ENCODE measurements around the gene PCARE.

The PCARE gene

GRCh38 chr2:29071032-29071975 lies 3.0 kb downstream of the PCARE start:
- no peak for TF ChIP-seq ZNF416 (tag by site-specific recombination; IDR thresholded peaks at IDR 0.05)
- no peak for TF ChIP-seq TCF7L2 (IDR thresholded peaks at IDR 0.05; ENCODE audit: borderline replicate concordance, low read depth, low read length)
- no peak for TF ChIP-seq ZNF639 (tag by site-specific recombination; IDR thresholded peaks at IDR 0.05)
- no peak for TF ChIP-seq ZNF148 (tag by site-specific recombination; IDR thresholded peaks at IDR 0.05; ENCODE audit: borderline replicate concordance)
- TF ChIP-seq YY2 (tag by site-specific recombination; IDR thresholded peaks at IDR 0.05): no peak
- no peak for TF ChIP-seq ZNF555 (tag by site-specific recombination; conservative IDR thresholded peaks at IDR 0.05)
- TF ChIP-seq HOXC10 (CRISPR knock-in tag; IDR thresholded peaks at IDR 0.05): no peak
- TF ChIP-seq ZNF610 (tag by site-specific recombination; IDR thresholded peaks at IDR 0.05; ENCODE audit: borderline replicate concordance): no peak
- no peak for TF ChIP-seq ZNF26 (tag by site-specific recombination; IDR thresholded peaks at IDR 0.05)
- no peak for TF ChIP-seq ZNF549 (tag by site-specific recombination; IDR thresholded peaks at IDR 0.05)
- TF ChIP-seq IKZF3 (tag by site-specific recombination; IDR thresholded peaks at IDR 0.05): no peak
- no peak for TF ChIP-seq MYNN (tag by site-specific recombination; IDR thresholded peaks at IDR 0.05; ENCODE audit: borderline replicate concordance)
- TF ChIP-seq ZNF670 (tag by site-specific recombination; IDR thresholded peaks at IDR 0.05; ENCODE audit: low read depth): no peak
- TF ChIP-seq ZIC2 (tag by site-specific recombination; IDR thresholded peaks at IDR 0.05): no peak
- no peak overlapping the region for H3K4me3 ChIP-seq (ENCODE audit: low read depth, low read length)
- no peak overlapping the region for H3K27ac ChIP-seq (ENCODE audit: extremely low read depth, low read depth, low read length)
- no peaks in the 10 kb centered on the region for H3K36me3 ChIP-seq (ENCODE audit: control insufficient read depth in 2 of 2, insufficient read depth in 1 of 2, low read length in 2 of 2)
- POLR2A ChIA-PET: no interaction called here
- CTCF ChIA-PET: no interaction called here
- H3K4me1 ChIP-seq (ENCODE audit: control insufficient read depth, insufficient read depth, low read length): 0 out of 2 replicates have a peak, but pooled peaks cover 3% of the 10 kb centered on the region
- H3K9me3 ChIP-seq (ENCODE audit: control insufficient read depth, insufficient read depth, low read depth, low read length): no peaks in the 10 kb centered on the region

- Histone ChIP-seq H3K4me1 (ENCODE audit: control insufficient read depth, insufficient read depth, low read length) (0 out of 2 replicates have a peak, but pooled peaks cover 3% of the 10 kb centered on the region), H3K36me3 (ENCODE audit: control insufficient read depth in 2 of 2, insufficient read depth in 1 of 2, low read length in 2 of 2) (no peaks in the 10 kb centered on the region), H3K4me3 (ENCODE audit: low read depth, low read length) (no peak overlapping the region), H3K27ac (ENCODE audit: extremely low read depth, low read depth, low read length) (no peak overlapping the region), H3K9me3 (ENCODE audit: control insufficient read depth, insufficient read depth, low read depth, low read length) (no peaks in the 10 kb centered on the region)
- POLR2A ChIA-PET: no interaction called here
- CTCF ChIA-PET: interaction anchor here (0.5 kb wide), 1 partner anchor 16 kb away, joined by 3 read pairs; no protein-coding TSS in a partner anchor
- no peak for TF ChIP-seq ZNF692 (tag by site-specific recombination; IDR thresholded peaks at IDR 0.05)
- TF ChIP-seq SALL2 (tag by site-specific recombination; IDR thresholded peaks at IDR 0.05; ENCODE audit: borderline replicate concordance): no peak
- no peak for TF ChIP-seq ZNF148 (tag by site-specific recombination; IDR thresholded peaks at IDR 0.05; ENCODE audit: borderline replicate concordance)
- TF ChIP-seq ZNF701 (tag by site-specific recombination; IDR thresholded peaks at IDR 0.05): no peak
- TF ChIP-seq ZNF518A (tag by site-specific recombination; conservative IDR thresholded peaks at IDR 0.05; ENCODE audit: low read depth): no peak
Measured at GRCh38 chr2:29070526-29070925, 3.8 kb downstream of the PCARE start.

Data from HEK293 (cell line).